Endothelial cell of umbilical vein (primary cell): Measurements from ENCODE around the gene RHEX. TPM values are rescaled to one million over a fixed set of nuclear protein-coding genes. Genes with fewer than 3 reads are reported as not detected.
A peak's percentile ranks its signal among the peaks of the same experiment; 100 is the strongest.

Experiments
- BruUV-seq: library from RNA; stranded (reverse); fragments of 400-500 nt; replicated peaks from 2 replicates; lab custom pipeline; 2021; lab: Mats Ljungman, UMichigan
- CTCF ChIA-PET: fragments of 300-600, 350-600 bp; sonication (Branson Sonifier 250); formaldehyde crosslinking; loops from one replicate; lab custom pipeline; 2021; ENCODE audit warnings: antibody characterized with exemption, inconsistent platforms; lab: Charles Lee
- POLR2A ChIA-PET: fragments of 300-600, 350-600 bp; sonication (Branson Sonifier 250); formaldehyde crosslinking; loops from one replicate; lab custom pipeline; 2021; ENCODE audit warnings: antibody characterized with exemption, inconsistent platforms; lab: Charles Lee
- DNase-seq: peaks from one replicate; pipeline ENCODE4 v3.0.0-alpha.2; 2011; ENCODE audit warnings: low read depth, low spot score
- FAIRE-seq: peaks from 2 replicates; lab custom pipeline; 2011; peaks lifted over from hg19 to GRCh38; lab: Jason Lieb, UNC
- H2AFZ ChIP-seq: 2 replicates; pipeline ENCODE4 v1.6.0; 2012; ENCODE audit warnings: low read depth, low read length, control low read depth, inconsistent platforms
- H3K27ac ChIP-seq: 2 replicates; pipeline ENCODE4 v1.5.1; 2011; ENCODE audit warnings: low read depth, mild to moderate bottlenecking, control low read depth, low read length, moderate library complexity; ENCODE audit not compliant: insufficient read depth
- H3K27me3 ChIP-seq, 2 experiments: 2 replicates each; pipeline versions ENCODE4 v1.6.0 to v1.6.1; 2011; ENCODE audit warnings: low read length in 2 of 2, mixed read lengths in 1 of 2; ENCODE audit not compliant: control insufficient read depth in 2 of 2, insufficient read depth in 2 of 2
- H3K36me3 ChIP-seq, 2 experiments: 2 replicates in 1 of 2; 3 replicates in 1 of 2; pipeline ENCODE4 v1.5.1; 2011; ENCODE audit warnings: low read length in 2 of 2, mild to moderate bottlenecking in 1 of 2, moderate library complexity in 1 of 2; ENCODE audit not compliant: control insufficient read depth in 2 of 2, insufficient read depth in 2 of 2; ENCODE audit errors: extremely low read depth in 1 of 2
- H3K4me1 ChIP-seq: 3 replicates; pipeline ENCODE4 v1.5.1; 2011; ENCODE audit warnings: mild to moderate bottlenecking, low read length; ENCODE audit not compliant: control insufficient read depth, insufficient read depth; ENCODE audit errors: extremely low read depth
- H3K4me2 ChIP-seq: 2 replicates; pipeline ENCODE4 v1.6.1; 2011; ENCODE audit warnings: low read length, control low read depth, mixed read lengths; ENCODE audit not compliant: insufficient read depth
- H3K4me3 ChIP-seq, 3 experiments: fragments of 200-600 bp in 1 of 3; sonication (generic), shearing (Covaris generic) in 1 of 3; replicated peaks in 1 of 3; 2 replicates each; pipeline ENCODE4 v1.5.1; 2011 to 2016; ENCODE audit warnings: control low read depth in 3 of 3, low read length in 3 of 3, mild to moderate bottlenecking in 2 of 3, inconsistent platforms in 1 of 3, low read depth in 1 of 3, moderate library complexity in 1 of 3; ENCODE audit not compliant: insufficient read depth in 1 of 3
- H3K79me2 ChIP-seq: 2 replicates; pipeline ENCODE4 v1.6.0; 2012; ENCODE audit warnings: low read length, inconsistent platforms; ENCODE audit not compliant: control insufficient read depth, insufficient read depth
- H3K9ac ChIP-seq: replicated peaks from 2 replicates; pipeline ENCODE3; 2011; ENCODE audit warnings: low read length, control low read depth; ENCODE audit not compliant: insufficient read depth; ENCODE audit errors: extremely low read depth
- H3K9me1 ChIP-seq: replicated peaks from 3 replicates; pipeline ENCODE4 v1.6.0; 2011; ENCODE audit warnings: mild to moderate bottlenecking, low read length; ENCODE audit not compliant: control insufficient read depth, insufficient read depth; ENCODE audit errors: extremely low read depth
- H3K9me3 ChIP-seq: replicated peaks from 2 replicates; pipeline ENCODE4 v1.5.1; 2012; ENCODE audit warnings: low read length, inconsistent platforms; ENCODE audit not compliant: control insufficient read depth, insufficient read depth
- H4K20me1 ChIP-seq: replicated peaks from 2 replicates; pipeline ENCODE3; 2011; ENCODE audit warnings: mild to moderate bottlenecking, low read length; ENCODE audit not compliant: control insufficient read depth, insufficient read depth; ENCODE audit errors: extremely low read depth
- CTCF ChIP-seq, 2 donors: IDR thresholded peaks; 1 replicate in 1 of 2; 2 replicates in 1 of 2; pipeline ENCODE4 v1.5.1; 2011; ENCODE audit warnings: low read length in 2 of 2, mild to moderate bottlenecking in 2 of 2, moderate library complexity in 2 of 2, control low read depth in 1 of 2, inconsistent platforms in 1 of 2, low read depth in 1 of 2; ENCODE audit not compliant: insufficient read depth in 1 of 2; ENCODE audit errors: extremely low read depth in 1 of 2
- EZH2 ChIP-seq: IDR thresholded peaks from 2 replicates; pipeline ENCODE4 v1.6.1; 2012; ENCODE audit warnings: borderline replicate concordance, low read depth, mild to moderate bottlenecking, moderate library complexity, low read length, inconsistent platforms; ENCODE audit not compliant: severe bottlenecking
- FOS ChIP-seq: IDR thresholded peaks from 2 replicates; pipeline ENCODE4 v1.6.1; 2011; ENCODE audit warnings: mild to moderate bottlenecking, low read length, moderate library complexity, borderline replicate concordance; ENCODE audit not compliant: insufficient read depth
- GATA2 ChIP-seq: IDR thresholded peaks from 2 replicates; pipeline ENCODE4 v1.7.0; 2011; ENCODE audit warnings: low read depth, mild to moderate bottlenecking, moderate library complexity, mixed read lengths, low read length; ENCODE audit not compliant: insufficient read length, insufficient read depth
- JUN ChIP-seq: IDR thresholded peaks from 2 replicates; pipeline ENCODE4 v1.6.1; 2011; ENCODE audit warnings: borderline replicate concordance, low read depth; ENCODE audit not compliant: insufficient read length, insufficient read depth
- MAX ChIP-seq: IDR thresholded peaks from 2 replicates; pipeline ENCODE4 v1.6.1; 2011; ENCODE audit not compliant: insufficient read depth, insufficient read length
- MYC ChIP-seq: IDR thresholded peaks from one replicate; pipeline ENCODE4 v1.6.1; 2011; ENCODE audit warnings: mild to moderate bottlenecking, low read depth, low read length
- POLR2A ChIP-seq: IDR thresholded peaks from 2 replicates; pipeline ENCODE4 v1.6.1; 2012; ENCODE audit warnings: low read depth, mild to moderate bottlenecking, control low read depth, low read length
- POLR2AphosphoS5 ChIP-seq: IDR thresholded peaks from 2 replicates; pipeline ENCODE4 v1.6.1; 2012; ENCODE audit warnings: low read depth, mild to moderate bottlenecking, control low read depth, low read length, moderate library complexity; ENCODE audit not compliant: insufficient read depth
- dilution Hi-C: fragments of 300-500 bp; cut with MboI; formaldehyde crosslinking; loops from one replicate; pipeline ENCODE4 v1.15.0; 2019; ENCODE audit warnings: low sequenced_read_pairs; ENCODE audit not compliant: extremely low pct_ligation_motif_present
- intact Hi-C: fragments of 100-400 bp; cut with micrococcal nuclease; formaldehyde crosslinking; loops from one replicate; pipeline ENCODE4 v1.10.0; 2022
- polyA plus RNA-seq, 4 experiments: library from polyadenylated mRNA; depleted of rRNA in 3 of 4; stranded (reverse) in 3 of 4; unstranded in 1 of 4; fragments of >200 nt; gene quantifications; 2 replicates each; pipeline versions ENCODE4 v1.2.1 to v1.2.3, GENCODE V29; 2011 to 2012; ENCODE audit warnings: missing spikeins in 1 of 4
- total RNA-seq: library from RNA; stranded (reverse); gene quantifications from 2 replicates; pipeline ENCODE4 v1.2.3, GENCODE V29; 2021

Gene RHEX
- total and polyA plus RNA-seq, 2 donors (not counting 3 experiments of a cell fraction or from before 2014, with no cell fraction given) = not detected

- CTCF ChIA-PET = interaction anchor here (0.6 to 3.0 kb wide), 6 partner anchors 10 to 85 kb away, joined by 3 to 16 read pairs (median 4); no protein-coding TSS in a partner anchor
- no TSS peak for BruUV-seq
- FAIRE-seq = peak; percentile 81
- TF ChIP-seq FOS (peak; percentile 63), GATA2 (no peak), JUN (peak; percentile 58)
- peak overlapping the region; percentile 38 for H3K27ac ChIP-seq
- dilution Hi-C loops = no loop called here
- no peaks in the 10 kb centered on the region for H3K9me3 ChIP-seq
- no peak overlapping the region for H3K9ac ChIP-seq
- POLR2A ChIA-PET = no interaction called here
- H4K20me1 ChIP-seq = no peaks in the 10 kb centered on the region
- H3K36me3 ChIP-seq = no peaks in the 10 kb centered on the region
- H3K4me3 ChIP-seq = no peak overlapping the region
- no peaks in the 10 kb centered on the region for H3K79me2 ChIP-seq
- H2AFZ ChIP-seq = peak overlapping the region; percentile 23
- H3K9me1 ChIP-seq = no peaks in the 10 kb centered on the region
- intact Hi-C loops = no loop called here
- H3K4me2 ChIP-seq = peak overlapping the region; percentile 5
- DNase-seq = peak; percentile 44
- H3K4me1 ChIP-seq = peaks cover 13% of the 10 kb centered on the region
- H3K27me3 ChIP-seq = no peaks in the 10 kb centered on the region
Measured at GRCh38 chr1:206021626-206022365, 31.2 kb upstream of the RHEX start.

- DNase-seq (no peak), FAIRE-seq (no peak)
- dilution Hi-C loops (no loop called here), intact Hi-C loops (no loop called here)
- H3K27me3 ChIP-seq = no peaks in the 10 kb centered on the region
- no peaks in the 10 kb centered on the region for H3K36me3 ChIP-seq
- BruUV-seq = no TSS peak
- H2AFZ ChIP-seq = no peak overlapping the region
- H3K4me1 ChIP-seq = peaks cover 13% of the 10 kb centered on the region
- H3K9me3 ChIP-seq = no peaks in the 10 kb centered on the region
- no peaks in the 10 kb centered on the region for H3K9me1 ChIP-seq
- H3K4me2 ChIP-seq = no peak overlapping the region
- H3K9ac ChIP-seq = no peak overlapping the region
- H3K4me3 ChIP-seq = no peak overlapping the region
- POLR2A ChIA-PET = no interaction called here
- no peaks in the 10 kb centered on the region for H4K20me1 ChIP-seq
- no peak overlapping the region for H3K27ac ChIP-seq
- CTCF ChIA-PET = interaction anchor here (3.0 kb wide), 1 partner anchor 9 kb away, joined by 16 read pairs; no protein-coding TSS in a partner anchor
- no peaks in the 10 kb centered on the region for H3K79me2 ChIP-seq
- TF ChIP-seq MYC (no peak), FOS (no peak), JUN (no peak), MAX (no peak), POLR2A (no peak), CTCF (IDR thresholded peaks at IDR 0.05; ENCODE audit: extremely low read depth in 1 of 2, insufficient read depth in 1 of 2, low read depth in 1 of 2, low read length in 2 of 2) (no peak), GATA2 (no peak), POLR2AphosphoS5 (no peak), EZH2 (no peak)
Measured at GRCh38 chr1:206022766-206023165, 30.2 kb upstream of the RHEX start.
